ENCODE measurements around the gene FBF1. TPM values are rescaled to one million over a fixed set of nuclear protein-coding genes. Genes with fewer than 3 reads are reported as not detected.

The FBF1 gene, protein sequence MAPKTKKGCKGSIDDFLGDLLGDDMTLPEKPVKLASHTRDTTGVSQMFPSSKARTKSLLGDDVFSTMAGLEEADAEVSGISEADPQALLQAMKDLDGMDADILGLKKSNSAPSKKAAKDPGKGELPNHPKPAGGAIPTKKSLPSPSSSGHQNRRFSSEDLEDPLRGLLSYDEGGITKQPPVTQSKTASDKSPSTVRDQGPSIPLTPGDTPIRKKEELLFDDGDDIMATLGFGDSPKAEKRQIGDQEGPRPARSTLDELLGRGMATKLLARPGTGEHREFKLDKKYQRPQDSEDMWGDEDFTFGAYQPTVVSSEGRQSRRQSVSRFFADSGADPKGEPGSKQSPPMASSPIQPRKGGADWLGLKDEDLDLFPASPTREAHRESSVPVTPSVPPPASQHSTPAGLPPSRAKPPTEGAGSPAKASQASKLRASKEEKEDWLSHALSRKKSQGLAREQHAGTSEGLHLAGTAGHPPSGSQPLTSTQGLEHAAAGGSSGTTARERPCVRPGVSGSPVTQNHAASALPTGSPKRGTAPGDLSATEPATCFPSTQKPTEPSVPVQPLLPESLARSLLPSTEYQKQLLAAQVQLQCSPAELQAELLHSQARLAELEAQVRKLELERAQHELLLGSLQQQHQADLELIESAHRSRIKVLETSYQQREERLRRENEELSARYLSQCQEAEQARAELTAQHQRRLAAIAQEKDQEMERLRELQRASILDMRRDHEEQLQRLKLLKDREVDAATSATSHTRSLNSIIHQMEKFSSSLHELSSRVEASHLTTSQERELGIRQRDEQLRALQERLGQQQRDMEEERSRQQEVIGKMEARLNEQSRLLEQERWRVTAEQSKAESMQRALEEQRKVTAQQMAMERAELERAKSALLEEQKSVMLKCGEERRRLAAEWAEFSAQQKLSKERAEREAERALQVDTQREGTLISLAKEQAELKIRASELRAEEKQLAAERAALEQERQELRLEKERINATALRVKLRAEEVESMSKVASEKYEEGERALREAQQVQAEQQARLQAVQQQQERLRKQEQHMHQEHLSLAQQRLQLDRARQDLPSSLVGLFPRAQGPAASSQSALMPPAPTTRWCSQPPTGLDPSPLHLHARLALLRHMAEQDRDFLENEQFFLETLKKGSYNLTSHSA
- total RNA-seq (2021), result 8.3 and 9.7 TPM in 2 replicates
- long read RNA-seq, partial matches to known transcripts, result 6 of 12 reads
- long read RNA-seq, other reads (novel, unspliced or antisense), result 6 of 12 reads

DNA sequence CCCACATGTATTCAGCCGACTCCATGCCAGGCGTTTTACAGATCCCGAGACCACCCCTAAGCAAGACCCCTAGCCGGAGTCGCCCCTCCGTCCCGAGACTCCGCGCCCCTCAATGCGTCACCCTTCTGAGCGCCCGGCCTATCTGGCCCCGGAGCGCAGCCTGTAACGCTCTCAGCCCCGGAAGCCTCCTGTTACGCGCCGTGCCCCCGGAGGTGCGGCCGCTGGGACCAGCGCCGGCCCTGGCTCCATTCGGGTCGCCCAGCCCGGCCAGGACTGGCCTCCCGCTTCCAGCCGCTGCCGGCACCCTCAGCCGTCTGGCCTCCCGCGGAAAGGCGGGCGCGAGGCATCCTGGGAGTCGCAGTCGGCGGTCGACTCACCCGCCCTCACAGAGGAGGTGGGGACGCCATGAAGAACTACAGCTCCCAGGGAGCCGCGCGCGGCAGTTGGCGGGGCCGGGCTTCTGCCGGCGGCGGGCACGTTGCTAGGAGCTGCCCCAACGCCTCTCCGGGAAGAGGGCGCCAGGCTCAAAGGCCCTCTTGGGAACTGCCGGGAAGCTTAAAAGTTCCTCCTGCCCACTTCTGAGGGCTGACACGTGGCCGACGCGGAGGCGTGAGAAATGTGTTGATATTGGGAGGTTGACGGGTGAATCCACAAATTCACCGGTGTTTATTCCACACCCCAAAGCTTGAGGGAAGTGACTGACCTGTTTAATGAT lies at the start of gene FBF1:
Gene FBF1 (minus strand): TSS at position 316 of the 715 bp plus-strand sequence. CDS start 2,893 bp downstream, outside the sequence.
- TF ChIP-seq, protein P1, sequence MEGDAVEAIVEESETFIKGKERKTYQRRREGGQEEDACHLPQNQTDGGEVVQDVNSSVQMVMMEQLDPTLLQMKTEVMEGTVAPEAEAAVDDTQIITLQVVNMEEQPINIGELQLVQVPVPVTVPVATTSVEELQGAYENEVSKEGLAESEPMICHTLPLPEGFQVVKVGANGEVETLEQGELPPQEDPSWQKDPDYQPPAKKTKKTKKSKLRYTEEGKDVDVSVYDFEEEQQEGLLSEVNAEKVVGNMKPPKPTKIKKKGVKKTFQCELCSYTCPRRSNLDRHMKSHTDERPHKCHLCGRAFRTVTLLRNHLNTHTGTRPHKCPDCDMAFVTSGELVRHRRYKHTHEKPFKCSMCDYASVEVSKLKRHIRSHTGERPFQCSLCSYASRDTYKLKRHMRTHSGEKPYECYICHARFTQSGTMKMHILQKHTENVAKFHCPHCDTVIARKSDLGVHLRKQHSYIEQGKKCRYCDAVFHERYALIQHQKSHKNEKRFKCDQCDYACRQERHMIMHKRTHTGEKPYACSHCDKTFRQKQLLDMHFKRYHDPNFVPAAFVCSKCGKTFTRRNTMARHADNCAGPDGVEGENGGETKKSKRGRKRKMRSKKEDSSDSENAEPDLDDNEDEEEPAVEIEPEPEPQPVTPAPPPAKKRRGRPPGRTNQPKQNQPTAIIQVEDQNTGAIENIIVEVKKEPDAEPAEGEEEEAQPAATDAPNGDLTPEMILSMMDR (conservative IDR thresholded peaks at IDR 0.05), result no peak
- Mint-ChIP-seq H3K27ac (peak within 1 kb of the TSS; percentile 60 to 96 (median 92); a peak in 6 of 7 replicates), H3K4me1 (peaks cover 11 to 12% of the 10 kb centered on the region in 2 experiments), H3K36me3 (ENCODE audit: insufficient read depth in 1 of 3, low read depth in 3 of 3) (peaks cover 0 to 11% (median 8%) of the 10 kb centered on the region in 3 experiments; a peak in 2 of 7 replicates), H3K4me3 (peak within 1 kb of the TSS; percentile 88 to 92), H3K9me3 (no peaks in the 10 kb centered on the region; a peak in 1 of 5 replicates), H3K27me3 (ENCODE audit: low read depth) (no peaks in the 10 kb centered on the region)
- no peak within 1 kb of the TSS for H2BK20ac ChIP-seq (ENCODE audit: low read depth, low read length, poor library complexity, severe bottlenecking)
- WGBS (ENCODE audit: extremely low coverage, insufficient read length, low lambda C conversion rate), result no CpG with 5 or more reads among the region's 63 CpGs
- H2BK120ac ChIP-seq (ENCODE audit: low read depth, low read length, poor library complexity, severe bottlenecking), result no peak within 1 kb of the TSS
- no peak within 1 kb of the TSS for H2AK5ac ChIP-seq (ENCODE audit: insufficient read length, low read length)
- H3K18ac ChIP-seq (ENCODE audit: insufficient read length, low read depth, low read length), result peak within 1 kb of the TSS; percentile 66
- no peaks in the 10 kb centered on the region for H3K23me2 ChIP-seq (ENCODE audit: insufficient read length, low read depth, low read length, poor library complexity, severe bottlenecking)
- H4K5ac ChIP-seq (ENCODE audit: insufficient read length, low read depth, low read length), result no peak within 1 kb of the TSS
- no peaks in the 10 kb centered on the region for H3K79me1 ChIP-seq (ENCODE audit: insufficient read depth, low read depth, low read length, poor library complexity, severe bottlenecking)
- H4K8ac ChIP-seq (replicated peaks; ENCODE audit: insufficient read length, low read depth, low read length), result no peak within 1 kb of the TSS
- peak within 1 kb of the TSS; percentile 51 for H3K14ac ChIP-seq (ENCODE audit: insufficient read depth, low read length)
- H2BK5ac ChIP-seq (ENCODE audit: insufficient read length, low read length), result no peak within 1 kb of the TSS
- no peak within 1 kb of the TSS for H4K91ac ChIP-seq (ENCODE audit: insufficient read length, low read depth, low read length)
- peak within 1 kb of the TSS; percentile 75 for H3K9ac ChIP-seq (ENCODE audit: extremely low read depth, insufficient read length, low read length)
- H2BK15ac ChIP-seq (ENCODE audit: low read depth, low read length), result no peak within 1 kb of the TSS
- no peak within 1 kb of the TSS for H3K27ac ChIP-seq (ENCODE audit: insufficient read length, low read depth, low read length)
- no peak within 1 kb of the TSS for H2BK12ac ChIP-seq (ENCODE audit: insufficient read length, low read depth, low read length)
- peak within 1 kb of the TSS; percentile 36 for H3K4me2 ChIP-seq (ENCODE audit: insufficient read depth, insufficient read length, low read length)
- H3K4me1 ChIP-seq (ENCODE audit: insufficient read depth, low read length), result no peaks in the 10 kb centered on the region
- H3K23ac ChIP-seq (ENCODE audit: insufficient read length, low read depth, low read length), result no peak within 1 kb of the TSS
- no peak within 1 kb of the TSS for H2AFZ ChIP-seq (ENCODE audit: low read length)
- no peaks in the 10 kb centered on the region for H3K27me3 ChIP-seq (ENCODE audit: insufficient read depth, low read length)
- H3K9me3 ChIP-seq (ENCODE audit: control insufficient read depth, low read depth, low read length), result no peaks in the 10 kb centered on the region
- H4K20me1 ChIP-seq (ENCODE audit: control insufficient read depth, insufficient read depth, insufficient read length), result no peaks in the 10 kb centered on the region
- H3K4ac ChIP-seq (ENCODE audit: low read depth, low read length), result no peak within 1 kb of the TSS
- no peak within 1 kb of the TSS for H3K56ac ChIP-seq (ENCODE audit: insufficient read length, low read depth, low read length)
- H3K79me2 ChIP-seq (ENCODE audit: insufficient read depth, low read length), result no peaks in the 10 kb centered on the region
- DNase-seq, result peak; percentile 99
- H3T11ph ChIP-seq (ENCODE audit: low read length), result no peak within 1 kb of the TSS

Data from H9 (cell line).